Naive thymus-derived CD8-positive, alpha-beta T cell (primary cell): ENCODE measurements around the gene KYAT1. TPM values are rescaled to one million over a fixed set of nuclear protein-coding genes. Genes with fewer than 3 reads are reported as not detected.

ENCODE experiments used
- polyA plus RNA-seq, 3 donors: library from polyadenylated mRNA; unstranded; fragments of 300-500 nt; fragmentation: Illumina TruSeq; gene quantifications; one replicate each; pipeline ENCODE4 v1.2.3, GENCODE V29; 2021
- total RNA-seq, 8 experiments: library from RNA in 2 of 8; stranded (reverse) in 2 of 8; gene quantifications; one replicate each; pipeline ENCODE4 v1.2.3 and lab custom pipeline; 2021 to 2026

The KYAT1 gene
- total and polyA plus RNA-seq, 5 experiments from 2014 or later = 9.3 to 15.9 (median 10.8) TPM

Other genes with a start within 250 kb of the KYAT1 start
- gene DYNC2I2, start 225.1 kb downstream of the KYAT1 start, total RNA-seq = 1 to 10 TPM; 6.0 to 8.3 TPM
- 1 to 10 TPM; 2.7 to 4.1 (median 3.9) TPM for gene DYNC2I2, start 225.1 kb downstream of the KYAT1 start, polyA plus RNA-seq
- gene SET, start 192.7 kb downstream of the KYAT1 start, total RNA-seq = 100 to 1,000 TPM; 314 to 325 TPM
- 100 to 1,000 TPM; 179 to 229 (median 209) TPM for gene SET, start 192.7 kb downstream of the KYAT1 start, polyA plus RNA-seq
- gene PKN3, start 179.4 kb downstream of the KYAT1 start, total RNA-seq = 1 to 10 TPM; 1.8 to 2.2 TPM
- 1 to 10 TPM in 2 of 3 donors, under 1 TPM in 1; 0.98 to 1.5 (median 1.0) TPM for gene PKN3, start 179.4 kb downstream of the KYAT1 start, polyA plus RNA-seq
- gene ZDHHC12, start 157.8 kb downstream of the KYAT1 start, total RNA-seq = 10 to 100 TPM; 24.2 to 30.7 TPM
- gene ZDHHC12, start 157.8 kb downstream of the KYAT1 start, polyA plus RNA-seq = 10 to 100 TPM; 51.7 to 75.5 (median 64.3) TPM
- gene ZER1, start 110.0 kb downstream of the KYAT1 start, total RNA-seq = 10 to 100 TPM; 49.1 to 50.3 TPM
- 10 to 100 TPM; 34.7 to 46.9 (median 45.7) TPM for gene ZER1, start 110.0 kb downstream of the KYAT1 start, polyA plus RNA-seq
- gene TBC1D13, start 94.7 kb downstream of the KYAT1 start, total RNA-seq = 10 to 100 TPM; 29.9 to 36.3 TPM
- 10 to 100 TPM; 20.2 to 34.8 (median 22.2) TPM for gene TBC1D13, start 94.7 kb downstream of the KYAT1 start, polyA plus RNA-seq
- gene ENDOG, start 63.5 kb downstream of the KYAT1 start, total RNA-seq = 10 to 100 TPM; 15.0 to 15.8 TPM
- gene ENDOG, start 63.5 kb downstream of the KYAT1 start, polyA plus RNA-seq = 10 to 100 TPM; 16.3 to 34.0 (median 19.0) TPM
- 10 to 100 TPM; 60.4 to 67.1 TPM for gene SPOUT1, start 52.2 kb downstream of the KYAT1 start, total RNA-seq
- gene SPOUT1, start 52.2 kb downstream of the KYAT1 start, polyA plus RNA-seq = 10 to 100 TPM; 46.7 to 55.6 (median 50.0) TPM
- gene LRRC8A, start 183 bp upstream of the KYAT1 start, total RNA-seq = 10 to 100 TPM; 27.5 to 29.4 TPM
- gene LRRC8A, start 183 bp upstream of the KYAT1 start, polyA plus RNA-seq = 10 to 100 TPM; 17.4 to 36.7 (median 22.1) TPM
- 1 to 10 TPM; 6.9 to 8.2 TPM for gene PHYHD1, start 39.0 kb upstream of the KYAT1 start, total RNA-seq
- gene PHYHD1, start 39.0 kb upstream of the KYAT1 start, polyA plus RNA-seq = 1 to 10 TPM; 2.6 to 7.4 (median 6.2) TPM
- 10 to 100 TPM; 10.3 to 11.1 TPM for gene DOLK, start 65.7 kb upstream of the KYAT1 start, total RNA-seq
- gene DOLK, start 65.7 kb upstream of the KYAT1 start, polyA plus RNA-seq = 1 to 10 TPM; 9.0 to 9.2 (median 9.1) TPM
- gene NUP188, start 65.7 kb upstream of the KYAT1 start, total RNA-seq = 10 to 100 TPM; 68.8 to 79.6 TPM
- gene NUP188, start 65.7 kb upstream of the KYAT1 start, polyA plus RNA-seq = 10 to 100 TPM; 21.9 to 36.8 (median 29.8) TPM
- gene SH3GLB2, start 146.4 kb upstream of the KYAT1 start, total RNA-seq = 100 to 1,000 TPM; 109 to 113 TPM
- 10 to 100 TPM; 21.7 to 40.9 (median 37.8) TPM for gene SH3GLB2, start 146.4 kb upstream of the KYAT1 start, polyA plus RNA-seq
- gene MIGA2, start 154.7 kb upstream of the KYAT1 start, total RNA-seq = 10 to 100 TPM; 77.9 to 88.3 TPM
- 10 to 100 TPM in 1 of 3 donors, 1 to 10 TPM in 2; 5.9 to 11.3 (median 7.2) TPM for gene MIGA2, start 154.7 kb upstream of the KYAT1 start, polyA plus RNA-seq
- gene DOLPP1, start 199.2 kb upstream of the KYAT1 start, total RNA-seq = 10 to 100 TPM in 1 of 2 experiments, 1 to 10 TPM in 1; 9.5 to 11.1 TPM
- gene DOLPP1, start 199.2 kb upstream of the KYAT1 start, polyA plus RNA-seq = 1 to 10 TPM; 5.7 to 7.9 (median 7.1) TPM
- gene CRAT, start 228.8 kb upstream of the KYAT1 start, total RNA-seq = 10 to 100 TPM; 10.9 to 11.3 TPM
- 10 to 100 TPM; 10.7 to 15.5 (median 11.9) TPM for gene CRAT, start 228.8 kb upstream of the KYAT1 start, polyA plus RNA-seq
- 10 to 100 TPM; 59.7 to 60.6 TPM for gene PTPA, start 229.5 kb upstream of the KYAT1 start, total RNA-seq
- gene PTPA, start 229.5 kb upstream of the KYAT1 start, polyA plus RNA-seq = 10 to 100 TPM; 13.7 to 15.5 (median 14.2) TPM